HG02571 (cell line): ENCODE data around the gene ALDH9A1.

ENCODE experiments used
- ATAC-seq: cut with Tn5 transposase; IDR thresholded peaks from one replicate; pipeline ENCODE4 v1.9.1; 2021; ENCODE audit warnings: mild to moderate bottlenecking, moderate library complexity; ENCODE audit not compliant: unreplicated experiment

ALDH9A1 gene

GRCh38 chr1:165628147-165628822, 70.1 kb downstream of the ALDH9A1 start:
- no peak for ATAC-seq

GRCh38 chr1:165624441-165624840, 73.9 kb downstream of the ALDH9A1 start:
- ATAC-seq = no peak

- ATAC-seq = no peak
Measured at GRCh38 chr1:165623624-165624023, 74.7 kb downstream of the ALDH9A1 start.

GRCh38 chr1:165619647-165620151, 78.7 kb downstream of the ALDH9A1 start:
- ATAC-seq = no peak

- no peak for ATAC-seq
Measured at GRCh38 chr1:165616987-165617546, 81.3 kb downstream of the ALDH9A1 start.

- ATAC-seq = no peak
Measured at GRCh38 chr1:165616054-165616612, 82.2 kb downstream of the ALDH9A1 start.
